GM12892 (cell line): ENCODE measurements around the gene ZBTB24.

Source experiments
- DNase-seq: peaks from one replicate; pipeline ENCODE4 v3.0.0; 2011; ENCODE audit not compliant: insufficient read length
- FAIRE-seq: peaks from 2 replicates; lab custom pipeline; 2011; peaks lifted over from hg19 to GRCh38; lab: Jason Lieb, UNC
- POLR2A ChIP-seq: IDR thresholded peaks from 2 replicates; pipeline ENCODE4 v1.6.1; 2011; ENCODE audit warnings: low read depth, low read length, control low read depth
- POLR2AphosphoS5 ChIP-seq: IDR thresholded peaks from 2 replicates; pipeline ENCODE4 v1.6.1; 2011; ENCODE audit warnings: low read depth, low read length, control low read depth
- TAF1 ChIP-seq: IDR thresholded peaks from 2 replicates; pipeline ENCODE4 v1.6.1; 2011; ENCODE audit warnings: low read depth, mild to moderate bottlenecking, control low read depth, low read length, borderline replicate concordance

The ZBTB24 gene

GRCh38 chr6:109446541-109446940, 36.5 kb downstream of the ZBTB24 start:
- no peak for FAIRE-seq
- TF ChIP-seq POLR2AphosphoS5 (no peak), POLR2A (peak; percentile 38; the same call in 1 of the 2 replicates), TAF1 (no peak)
- DNase-seq, result no peak

DNA sequence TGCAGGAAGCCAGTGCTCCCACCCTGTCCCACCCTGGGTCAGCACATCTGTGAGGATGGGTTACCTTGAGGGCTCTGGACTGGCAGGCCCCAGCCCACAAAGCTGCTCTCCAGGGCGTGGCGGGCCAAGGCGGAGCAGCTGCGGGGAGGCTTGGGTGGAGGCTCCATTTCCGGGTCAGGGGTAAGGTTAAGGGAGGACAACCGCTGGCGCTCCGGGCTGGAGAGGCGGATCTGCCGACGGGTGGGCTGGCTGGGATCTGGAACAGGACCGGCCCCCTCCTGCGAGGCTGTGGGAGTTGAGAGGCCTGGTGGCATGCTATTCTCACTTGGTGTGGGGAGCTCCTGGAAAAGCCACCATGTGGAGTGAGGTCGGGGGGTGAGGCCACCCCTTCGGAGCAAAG, 36.9 kb downstream of the ZBTB24 start:
- no peak for DNase-seq
- no peak for FAIRE-seq
- TF ChIP-seq POLR2A (no peak), POLR2AphosphoS5 (no peak), TAF1 (no peak)

- FAIRE-seq, result no peak
- TF ChIP-seq POLR2AphosphoS5 (no peak), TAF1 (no peak), POLR2A (no peak)
- DNase-seq, result no peak
These were observed 37.6 kb downstream of the ZBTB24 start for GRCh38 chr6:109445382-109445781.

DNA sequence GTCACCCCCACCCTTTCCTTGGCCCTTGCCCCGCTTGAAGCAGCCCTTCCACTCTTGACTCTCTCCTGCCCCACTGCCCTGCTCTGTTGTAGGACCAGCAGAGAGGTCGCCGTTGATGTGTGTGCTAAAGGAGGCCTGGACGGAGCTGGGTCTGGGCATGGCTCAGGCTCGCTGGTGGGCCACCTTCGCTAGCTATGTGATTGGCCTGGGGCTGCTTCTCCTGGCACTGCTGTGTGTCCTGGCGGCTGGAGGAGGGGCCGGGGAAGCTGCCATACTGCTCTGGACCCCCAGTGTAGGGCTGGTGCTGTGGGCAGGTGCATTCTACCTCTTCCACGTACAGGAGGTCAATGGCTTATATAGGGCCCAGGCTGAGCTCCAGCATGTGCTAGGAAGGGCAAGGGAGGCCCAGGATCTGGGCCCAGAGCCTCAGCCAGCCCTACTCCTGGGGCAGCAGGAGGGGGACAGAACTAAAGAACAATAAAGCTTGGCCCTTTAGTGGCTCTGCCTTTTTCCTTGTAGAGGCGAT, 39.5 kb downstream of the ZBTB24 start:
- 0 out of 2 replicates have a peak, but pooled peaks have one; percentile 3 for TF ChIP-seq POLR2AphosphoS5
- no peak for TF ChIP-seq POLR2A
- no peak for DNase-seq
- no peak for FAIRE-seq

DNA sequence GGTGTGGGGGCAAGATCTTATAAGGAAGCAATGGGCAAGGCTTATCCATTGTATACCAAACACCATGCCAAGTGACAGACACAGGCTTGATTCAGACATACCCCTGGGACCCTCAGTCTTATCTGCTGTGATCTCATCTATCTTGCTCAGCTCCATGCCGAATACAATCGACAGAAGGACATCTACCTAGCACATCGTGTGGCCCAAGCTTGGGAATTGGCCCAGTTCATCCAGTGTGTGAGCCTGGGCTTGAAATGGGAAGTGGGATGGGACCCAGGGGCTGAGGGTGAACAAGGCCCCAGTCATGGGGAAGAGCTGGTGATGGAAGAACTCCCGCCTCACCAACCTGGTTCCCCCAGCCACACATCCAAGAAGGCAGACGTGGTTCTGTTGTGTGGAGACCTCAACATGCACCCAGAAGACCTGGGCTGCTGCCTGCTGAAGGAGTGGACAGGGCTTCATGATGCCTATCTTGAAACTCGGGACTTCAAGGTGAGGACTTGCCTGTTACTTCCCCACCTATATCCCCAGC, 40.6 kb downstream of the ZBTB24 start:
- no peak for TF ChIP-seq TAF1
- DNase-seq (no peak), FAIRE-seq (no peak)

DNA sequence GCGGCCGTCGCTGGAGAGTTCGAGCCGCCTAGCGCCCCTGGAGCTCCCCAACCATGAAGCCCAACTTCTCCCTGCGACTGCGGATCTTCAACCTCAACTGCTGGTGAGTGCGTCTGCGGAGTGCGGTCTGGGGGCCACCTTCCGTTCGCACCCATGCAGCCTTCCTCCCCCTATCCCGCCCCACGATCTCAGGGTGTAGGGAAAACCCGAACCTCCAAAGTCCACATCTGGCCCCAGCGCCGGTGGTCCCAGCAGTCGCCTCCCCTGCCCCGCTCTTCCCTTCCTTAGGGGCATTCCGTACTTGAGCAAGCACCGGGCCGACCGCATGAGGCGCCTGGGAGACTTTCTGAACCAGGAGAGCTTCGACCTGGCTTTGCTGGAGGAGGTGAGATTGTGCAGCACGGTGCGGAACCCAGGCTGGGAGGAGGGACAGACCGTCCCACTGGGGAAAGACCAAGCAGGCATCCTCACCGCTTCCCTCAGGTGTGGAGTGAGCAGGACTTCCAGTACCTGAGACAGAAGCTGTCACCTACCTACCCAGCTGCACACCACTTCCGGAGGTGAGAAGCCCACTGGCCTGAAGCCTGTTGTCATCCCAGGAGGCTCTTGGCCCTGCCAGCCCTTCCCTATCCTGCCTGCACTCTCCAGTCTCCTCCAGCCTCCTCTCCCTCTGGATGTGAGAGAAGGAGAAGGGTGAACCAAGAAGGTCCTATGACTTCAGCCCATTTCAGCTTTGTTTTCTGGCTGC, 41.8 kb downstream of the ZBTB24 start:
- FAIRE-seq, result peak; percentile 82
- no peak for DNase-seq
- TF ChIP-seq POLR2AphosphoS5 (peak; percentile 47; the same call in 1 of the 2 replicates), TAF1 (no peak), POLR2A (0 out of 2 replicates have a peak, but pooled peaks have one; percentile 33)

- peak; percentile 86 for DNase-seq
- FAIRE-seq, result peak; percentile 90
- TF ChIP-seq POLR2AphosphoS5 (no peak), TAF1 (peak; percentile 36; the same call in 1 of the 2 replicates), POLR2A (peak; percentile 57; the same call in 1 of the 2 replicates)
These were observed 42.5 kb downstream of the ZBTB24 start, which contains the start of the genes PPIL6 and SMPD2 for GRCh38 chr6:109440331-109441068. Gene PPIL6 (minus strand): TSS chr6:109440628. CDS start chr6:109440590, 38 bp downstream. Gene SMPD2 (plus strand): TSS chr6:109440724. CDS start chr6:109441122, 398 bp downstream.

DNA sequence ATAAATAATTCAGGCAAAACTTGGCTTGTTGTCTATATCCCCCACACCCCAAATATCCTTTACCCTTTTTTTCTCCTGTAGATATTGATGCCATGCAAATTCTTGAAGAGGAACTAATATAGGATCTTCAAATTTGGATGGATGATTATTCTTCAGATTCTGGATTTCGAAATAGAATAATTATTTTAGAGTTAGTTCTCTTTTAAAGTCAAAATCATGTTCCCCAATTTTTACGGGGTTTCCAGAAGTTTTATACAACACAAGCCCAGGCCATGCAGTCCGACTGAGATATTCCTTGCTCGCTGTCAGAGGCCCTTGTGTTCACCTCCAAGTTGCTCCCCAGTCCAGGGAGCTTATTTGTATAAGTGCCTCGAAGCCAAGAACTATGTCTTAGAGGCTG, 47.0 kb downstream of the ZBTB24 start:
- TF ChIP-seq POLR2AphosphoS5 (no peak), POLR2A (no peak), TAF1 (no peak)
- FAIRE-seq, result no peak

DNA sequence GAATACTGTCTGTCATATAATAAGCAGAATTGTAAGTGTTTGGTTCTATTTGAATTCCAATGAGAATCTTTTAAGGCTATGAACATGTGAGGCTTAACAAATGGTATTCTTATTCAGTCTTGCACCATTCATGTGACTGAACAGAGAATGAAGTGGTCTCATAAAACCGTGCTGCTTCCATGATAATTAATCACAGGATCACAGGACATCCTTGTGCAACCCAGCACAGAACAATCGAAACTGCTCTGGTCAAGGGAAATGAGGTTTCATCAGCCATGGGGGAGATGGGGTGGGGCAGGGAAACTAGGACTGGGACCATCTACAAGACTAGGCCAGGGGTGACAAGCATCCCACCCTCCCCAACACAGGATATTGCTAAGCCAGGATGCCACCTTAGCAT, 48.6 kb downstream of the ZBTB24 start:
- TF ChIP-seq TAF1, result no peak
- no peak for TF ChIP-seq POLR2A
- no peak for TF ChIP-seq POLR2AphosphoS5
- DNase-seq, result no peak
- no peak for FAIRE-seq

More for the DNA sequence above, 47.0 kb downstream of the ZBTB24 start:
- DNase-seq, result no peak

DNA sequence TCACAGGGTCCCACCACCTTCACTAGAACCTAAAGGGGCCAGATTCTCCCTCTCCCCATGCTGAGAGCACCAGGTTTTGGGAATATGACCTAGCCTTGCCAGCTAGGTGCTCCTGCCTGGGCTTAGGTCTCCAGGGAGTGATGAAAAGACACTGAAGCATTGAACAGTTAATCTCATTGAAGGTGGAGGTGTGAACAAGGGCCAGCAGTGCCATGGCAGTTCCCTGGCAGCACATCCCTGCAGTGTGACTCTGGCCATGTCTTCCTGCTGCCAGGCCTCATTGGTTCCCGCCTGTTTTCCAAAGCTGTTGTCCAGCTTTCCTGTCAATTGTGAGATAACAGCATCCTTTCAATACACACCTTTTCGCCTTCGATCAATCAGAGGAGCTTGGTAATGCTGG, 53.5 kb downstream of the ZBTB24 start:
- DNase-seq (no peak), FAIRE-seq (no peak)
- no peak for TF ChIP-seq TAF1
- no peak for TF ChIP-seq POLR2AphosphoS5
- TF ChIP-seq POLR2A, result no peak

- TF ChIP-seq TAF1 (no peak), POLR2AphosphoS5 (no peak), POLR2A (no peak)
- FAIRE-seq (no peak), DNase-seq (no peak)
These were observed 54.0 kb downstream of the ZBTB24 start for GRCh38 chr6:109428889-109429477.
